GM18502 (cell line): ENCODE results near the gene TNFRSF4.

Experiments used
- ATAC-seq: cut with Tn5 transposase; IDR thresholded peaks from one replicate; pipeline ENCODE4 v1.9.1; 2021; ENCODE audit warnings: mild to moderate bottlenecking; ENCODE audit not compliant: unreplicated experiment, poor library complexity

TNFRSF4 gene

GRCh38 chr1:1245817-1246576, 32.0 kb upstream of the TNFRSF4 start:
- ATAC-seq, result no peak

GRCh38 chr1:1245178-1245816, 31.3 kb upstream of the TNFRSF4 start:
- no peak for ATAC-seq

GRCh38 chr1:1244192-1244811, 30.3 kb upstream of the TNFRSF4 start:
- ATAC-seq, result no peak

GRCh38 chr1:1243807-1244191, 29.8 kb upstream of the TNFRSF4 start:
- no peak for ATAC-seq

GRCh38 chr1:1243266-1243660, 29.3 kb upstream of the TNFRSF4 start:
- ATAC-seq, result no peak

- no peak for ATAC-seq
Measured at GRCh38 chr1:1242461-1243265, 28.7 kb upstream of the TNFRSF4 start.

GRCh38 chr1:1241588-1242219, 27.8 kb upstream of the TNFRSF4 start:
- no peak for ATAC-seq

- no peak for ATAC-seq
Measured at GRCh38 chr1:1240822-1241587, 27.1 kb upstream of the TNFRSF4 start.

GRCh38 chr1:1240348-1240732, 26.4 kb upstream of the TNFRSF4 start:
- no peak for ATAC-seq

- no peak for ATAC-seq
Measured at GRCh38 chr1:1239614-1240347, 25.8 kb upstream of the TNFRSF4 start.

- ATAC-seq, result no peak
Measured at GRCh38 chr1:1239227-1239613, 25.3 kb upstream of the TNFRSF4 start.

- ATAC-seq, result no peak
Measured at GRCh38 chr1:1238702-1239178, 24.8 kb upstream of the TNFRSF4 start.

GRCh38 chr1:1237874-1238701, 24.1 kb upstream of the TNFRSF4 start:
- no peak for ATAC-seq

GRCh38 chr1:1236945-1237873, 23.3 kb upstream of the TNFRSF4 start:
- ATAC-seq, result no peak

- no peak for ATAC-seq
Measured at GRCh38 chr1:1236176-1236763, 22.3 kb upstream of the TNFRSF4 start.

- ATAC-seq, result no peak
Measured at GRCh38 chr1:1235016-1235744, 21.2 kb upstream of the TNFRSF4 start.
